ENCODE results near the gene TBL3.

TBL3 gene

DNA sequence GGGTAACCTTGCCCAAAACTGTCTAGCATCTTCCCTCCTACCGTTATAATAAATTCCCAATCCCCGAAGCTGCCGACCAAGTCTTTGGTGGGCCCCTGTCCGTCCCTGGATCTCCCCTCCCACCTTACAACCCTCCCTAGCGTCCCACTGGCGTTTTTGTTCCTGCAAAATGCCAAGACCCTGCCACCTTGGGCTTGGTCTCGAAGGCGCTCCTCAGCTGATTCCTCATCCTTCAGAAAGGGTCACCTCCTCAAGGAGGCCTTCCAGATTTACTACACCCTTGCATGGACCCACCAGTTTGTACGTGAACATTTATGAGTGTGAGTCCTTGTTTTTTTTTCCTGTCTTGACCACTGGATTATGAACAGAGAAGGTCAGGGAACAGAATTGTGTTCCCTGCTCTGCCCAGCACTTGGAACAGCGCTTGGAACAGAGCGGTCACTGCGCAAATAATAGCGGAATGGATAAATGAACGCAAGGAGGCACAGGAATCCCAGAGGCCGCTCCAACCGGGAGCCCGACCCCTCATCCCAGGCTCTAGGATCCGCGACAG, 11.2 kb downstream of the TBL3 start:
- DNase-seq (ENCODE audit: low read depth in 2 of 2) = no peak

DNA sequence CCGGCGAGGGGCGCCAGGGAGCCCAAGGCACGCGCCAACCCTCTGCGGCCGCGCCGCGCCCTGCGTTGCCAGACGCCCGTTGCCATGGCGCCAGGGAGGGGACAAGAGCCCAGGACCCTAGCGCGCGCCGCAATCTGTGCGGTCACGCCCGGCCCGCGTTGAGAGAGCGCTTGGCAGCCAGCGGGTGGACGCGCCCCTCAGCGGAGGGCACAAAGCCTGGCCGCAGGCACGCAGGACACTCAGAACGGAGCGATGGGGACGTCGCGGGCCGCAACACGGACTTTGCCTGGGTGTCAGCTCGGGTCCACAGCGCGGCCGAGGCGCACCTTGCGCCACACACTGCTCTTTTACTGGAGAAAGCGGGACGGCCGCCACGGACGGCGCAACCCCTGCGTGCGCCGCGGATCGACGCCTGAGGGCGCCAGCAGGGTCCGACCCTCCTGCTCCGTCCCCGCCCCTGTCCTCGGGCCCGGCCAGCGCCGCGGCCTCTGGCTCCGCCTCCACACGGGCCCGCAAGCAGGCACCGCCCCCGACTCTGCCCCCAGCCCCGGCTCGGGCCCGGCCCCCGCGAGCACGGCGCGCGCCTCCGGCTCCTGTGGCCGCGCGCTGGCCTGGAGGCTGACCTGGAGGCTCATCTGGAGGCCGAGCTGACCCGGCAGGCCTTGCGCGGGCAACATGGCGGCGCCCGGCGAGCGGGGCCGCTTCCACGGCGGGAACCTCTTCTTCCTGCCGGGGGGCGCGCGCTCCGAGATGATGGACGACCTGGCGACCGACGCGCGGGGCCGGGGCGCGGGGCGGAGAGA, 11.9 kb downstream of the TBL3 start, which contains the start of gene GFER:
GFER (plus strand) TSS at position 650 of the 803 bp plus-strand sequence; CDS start at position 676, 26 bp downstream.
- peak in 1 of 2 donors; percentile 58 for DNase-seq (ENCODE audit: low read depth in 2 of 2)

DNA sequence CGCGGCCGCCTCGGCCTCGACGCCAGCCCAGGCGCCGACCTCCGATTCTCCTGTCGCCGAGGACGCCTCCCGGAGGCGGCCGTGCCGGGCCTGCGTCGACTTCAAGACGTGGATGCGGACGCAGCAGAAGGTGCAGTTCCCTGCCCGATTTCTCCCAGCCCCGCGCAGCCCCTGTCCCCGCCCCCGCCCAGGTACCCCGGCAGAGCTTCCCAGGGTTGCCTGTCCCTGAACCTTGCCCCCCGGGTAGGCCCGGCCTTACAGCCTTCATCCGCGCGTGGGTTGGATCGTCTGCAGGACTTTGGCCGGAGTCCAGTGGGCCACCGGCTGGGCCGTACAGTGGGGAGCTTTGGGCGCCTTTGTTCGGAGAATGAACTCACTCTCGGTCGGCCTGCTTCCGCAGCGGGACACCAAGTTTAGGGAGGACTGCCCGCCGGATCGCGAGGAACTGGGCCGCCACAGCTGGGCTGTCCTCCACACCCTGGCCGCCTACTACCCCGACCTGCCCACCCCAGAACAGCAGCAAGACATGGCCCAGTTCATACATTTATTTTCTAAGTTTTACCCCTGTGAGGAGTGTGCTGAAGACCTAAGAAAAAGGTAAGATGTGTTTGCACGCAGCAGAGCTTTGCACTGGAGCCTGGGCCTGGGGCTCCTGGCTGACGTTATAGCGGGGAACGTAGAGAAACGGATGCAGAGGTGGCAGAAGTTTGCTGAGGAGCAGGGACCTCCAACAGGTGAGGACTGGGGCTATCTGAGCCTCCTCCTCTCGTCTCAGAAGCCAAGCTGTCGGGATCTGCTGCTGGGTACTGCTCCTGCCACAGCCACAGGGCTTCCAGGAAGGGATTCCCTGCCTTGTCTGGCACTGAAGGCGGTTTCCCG, 12.7 kb downstream of the TBL3 start:
- no peak for DNase-seq (ENCODE audit: low read depth in 2 of 2)

DNA sequence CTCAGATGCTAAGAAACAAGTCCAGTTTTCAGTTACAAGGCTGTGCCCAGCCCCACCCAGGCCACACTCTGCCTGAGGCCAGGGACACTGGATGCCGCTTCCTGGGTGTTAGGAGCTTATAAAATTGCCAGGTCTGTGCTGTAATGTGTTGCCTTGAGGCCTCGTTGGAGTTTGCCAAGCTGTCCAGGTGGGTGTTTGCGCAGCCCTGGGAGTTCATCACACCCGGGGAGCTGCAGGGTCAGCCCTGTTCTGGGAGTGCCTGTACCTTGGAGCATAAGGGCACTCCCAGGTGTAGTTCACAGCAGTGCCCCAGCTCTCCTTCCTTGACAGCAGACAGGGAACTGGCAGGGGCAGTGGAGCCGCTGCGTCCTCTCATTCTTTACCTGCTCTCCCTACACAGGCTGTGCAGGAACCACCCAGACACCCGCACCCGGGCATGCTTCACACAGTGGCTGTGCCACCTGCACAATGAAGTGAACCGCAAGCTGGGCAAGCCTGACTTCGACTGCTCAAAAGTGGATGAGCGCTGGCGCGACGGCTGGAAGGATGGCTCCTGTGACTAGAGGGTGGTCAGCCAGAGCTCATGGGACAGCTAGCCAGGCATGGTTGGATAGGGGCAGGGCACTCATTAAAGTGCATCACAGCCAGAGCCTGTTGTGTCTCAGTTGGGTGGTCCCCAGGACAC, 13.8 kb downstream of the TBL3 start:
- DNase-seq (ENCODE audit: low read depth in 2 of 2) = no peak

DNA sequence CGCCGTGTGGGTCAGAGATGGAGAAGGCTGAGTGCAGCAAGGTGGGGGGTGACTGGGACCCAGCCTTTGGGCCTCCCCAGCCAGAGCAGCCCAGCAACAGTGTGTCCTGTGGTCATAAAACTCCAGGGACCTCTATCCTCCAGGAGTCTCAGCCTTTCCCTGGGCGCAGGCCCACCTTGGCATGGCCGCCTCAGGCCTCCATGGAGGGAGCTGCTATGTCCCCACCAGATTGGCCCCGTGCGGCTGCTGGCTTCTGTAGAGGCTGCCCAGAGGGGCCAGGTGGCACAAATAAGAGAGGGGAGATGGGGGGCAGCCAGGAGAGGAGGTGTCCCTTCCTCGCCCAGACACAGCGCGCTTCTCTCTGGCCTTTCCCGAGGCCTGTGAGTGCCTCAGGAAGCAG, 15.3 kb downstream of the TBL3 start:
- no peak for DNase-seq (ENCODE audit: low read depth in 2 of 2)

DNA sequence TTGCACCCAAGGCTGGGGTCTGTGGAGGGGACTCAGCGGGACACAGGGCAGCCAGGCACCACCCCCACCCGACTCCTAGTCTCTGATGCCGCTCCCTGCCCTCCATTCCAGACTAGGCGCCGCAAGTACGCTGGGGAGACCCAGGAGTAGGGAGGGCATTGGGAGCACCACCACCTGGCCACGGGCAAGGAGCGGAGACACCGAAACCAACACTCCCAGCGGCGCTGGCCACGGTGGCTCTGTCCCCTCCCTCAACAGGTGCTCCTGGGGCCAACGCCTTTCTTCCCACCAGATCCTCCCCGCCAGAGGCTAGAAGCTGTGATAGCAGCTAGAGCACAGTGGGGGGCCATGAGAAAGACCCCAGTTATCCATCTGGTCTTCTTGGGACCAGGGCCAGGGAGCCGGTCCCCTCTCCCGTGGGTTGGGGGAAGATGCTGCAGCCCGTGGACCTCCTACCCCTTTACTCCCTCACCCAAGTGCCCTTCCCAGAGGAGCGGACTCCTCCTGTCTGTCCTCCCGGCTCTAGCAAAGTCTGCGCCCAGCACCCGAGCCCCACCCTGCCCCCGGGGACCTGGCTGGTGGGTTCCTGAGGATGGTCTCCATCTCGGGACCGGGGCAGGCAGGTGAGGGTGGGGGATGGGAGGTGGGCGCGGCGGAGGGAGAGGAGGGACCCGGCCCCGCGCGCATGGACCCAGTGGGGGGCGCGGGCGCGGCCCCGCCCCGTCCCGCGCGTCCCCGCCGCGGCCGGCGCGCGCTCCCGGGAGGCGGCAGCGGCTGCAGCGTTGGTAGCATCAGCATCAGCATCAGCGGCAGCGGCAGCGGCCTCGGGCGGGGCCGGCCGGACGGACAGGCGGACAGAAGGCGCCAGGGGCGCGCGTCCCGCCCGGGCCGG, 17.6 kb downstream of the TBL3 start, which contains the start of gene SYNGR3:
SYNGR3 (plus strand) TSS at position 762 of the 892 bp plus-strand sequence. CDS start 133 bp downstream, outside the sequence.
- DNase-seq (ENCODE audit: low read depth in 2 of 2) = no peak

DNA sequence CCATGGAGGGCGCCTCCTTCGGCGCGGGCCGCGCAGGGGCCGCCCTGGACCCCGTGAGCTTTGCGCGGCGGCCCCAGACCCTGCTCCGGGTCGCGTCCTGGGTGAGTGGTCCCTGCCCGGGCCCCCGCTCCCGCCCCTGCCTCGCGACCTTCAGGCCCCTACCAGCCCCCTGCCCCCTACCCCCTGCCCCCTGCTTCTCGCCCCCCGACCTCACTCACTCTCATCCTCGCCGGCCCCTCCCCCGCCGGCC, 18.2 kb downstream of the TBL3 start:
- DNase-seq (ENCODE audit: low read depth in 2 of 2) = no peak

DNA sequence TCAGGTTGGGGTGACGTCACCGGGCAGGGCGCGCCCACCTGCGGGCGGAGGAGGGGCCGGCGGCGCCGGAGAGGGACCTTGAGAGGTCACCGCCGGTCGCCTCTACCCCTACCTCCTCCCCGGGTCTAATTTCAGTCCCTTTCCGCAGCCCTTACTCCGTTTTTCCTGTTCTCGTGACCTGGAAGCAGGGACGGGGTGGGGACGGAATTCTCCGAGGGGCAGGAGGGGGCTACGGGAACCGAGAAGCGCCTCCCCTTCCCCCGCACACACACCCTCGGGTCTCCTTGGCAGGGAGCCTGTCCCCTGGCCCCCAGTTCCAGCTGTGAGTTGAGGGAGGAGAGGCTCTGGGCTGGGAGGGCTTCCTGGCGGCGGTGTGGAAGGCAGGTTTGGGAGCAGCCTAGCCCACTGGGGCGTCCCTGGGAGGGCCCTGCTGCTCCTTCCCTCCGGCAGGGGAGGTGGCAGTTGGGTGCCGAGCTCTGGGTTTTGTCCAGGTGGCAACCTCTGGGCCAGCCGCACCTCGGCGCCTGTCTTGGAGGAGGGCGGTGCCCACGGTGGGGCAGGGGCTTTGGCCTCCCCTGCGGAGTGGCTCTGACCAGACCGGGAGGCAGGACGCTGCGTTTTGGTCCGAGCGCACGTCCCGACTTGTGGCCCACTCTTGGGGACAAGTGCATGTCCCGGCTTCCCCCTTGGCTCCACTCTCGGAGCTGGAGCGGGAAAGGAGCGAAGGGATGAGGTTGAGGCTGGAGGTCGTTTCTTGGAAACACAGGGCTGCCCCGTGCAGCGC, 18.7 kb downstream of the TBL3 start:
- no peak for DNase-seq (ENCODE audit: low read depth in 2 of 2)

DNA sequence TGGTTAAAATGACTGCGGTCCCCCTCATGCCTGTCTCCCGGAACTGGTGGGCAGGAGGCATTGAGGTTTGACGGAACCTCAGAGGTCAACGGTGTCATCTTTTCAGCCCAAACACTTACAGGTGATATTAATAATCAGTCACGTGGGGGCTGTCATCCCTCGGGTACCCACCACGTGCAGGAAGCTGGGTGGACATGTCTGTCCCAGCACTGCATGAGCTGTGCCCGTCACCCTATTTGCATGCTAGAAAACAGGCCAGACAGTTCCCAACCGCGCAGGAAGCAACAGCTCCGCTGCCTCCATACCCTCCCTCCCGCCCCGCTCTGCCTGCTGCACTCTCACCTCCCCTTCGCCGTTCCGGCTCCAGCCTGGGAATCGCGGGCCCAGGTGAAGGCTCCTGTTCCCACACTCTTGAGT, 19.3 kb downstream of the TBL3 start:
- no peak for DNase-seq (ENCODE audit: low read depth in 2 of 2)

DNA sequence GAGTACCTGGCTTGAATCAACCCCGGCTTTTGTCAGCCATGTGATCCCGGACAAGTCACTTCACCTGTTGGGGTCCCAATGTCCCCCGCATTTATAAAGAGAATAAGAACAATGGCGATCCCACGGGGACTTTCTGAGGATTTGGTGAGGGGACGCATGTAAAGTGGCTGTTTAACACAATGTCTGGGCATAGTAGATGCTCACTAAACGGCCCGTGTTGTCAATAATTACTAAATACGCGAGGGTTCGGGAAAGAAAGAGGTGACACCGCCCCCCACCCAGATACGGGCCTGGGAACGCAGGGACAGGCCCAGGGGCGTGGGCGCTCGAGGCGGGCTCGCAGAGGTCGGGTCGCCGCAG, 19.7 kb downstream of the TBL3 start:
- DNase-seq (ENCODE audit: low read depth in 2 of 2) = no peak

DNA sequence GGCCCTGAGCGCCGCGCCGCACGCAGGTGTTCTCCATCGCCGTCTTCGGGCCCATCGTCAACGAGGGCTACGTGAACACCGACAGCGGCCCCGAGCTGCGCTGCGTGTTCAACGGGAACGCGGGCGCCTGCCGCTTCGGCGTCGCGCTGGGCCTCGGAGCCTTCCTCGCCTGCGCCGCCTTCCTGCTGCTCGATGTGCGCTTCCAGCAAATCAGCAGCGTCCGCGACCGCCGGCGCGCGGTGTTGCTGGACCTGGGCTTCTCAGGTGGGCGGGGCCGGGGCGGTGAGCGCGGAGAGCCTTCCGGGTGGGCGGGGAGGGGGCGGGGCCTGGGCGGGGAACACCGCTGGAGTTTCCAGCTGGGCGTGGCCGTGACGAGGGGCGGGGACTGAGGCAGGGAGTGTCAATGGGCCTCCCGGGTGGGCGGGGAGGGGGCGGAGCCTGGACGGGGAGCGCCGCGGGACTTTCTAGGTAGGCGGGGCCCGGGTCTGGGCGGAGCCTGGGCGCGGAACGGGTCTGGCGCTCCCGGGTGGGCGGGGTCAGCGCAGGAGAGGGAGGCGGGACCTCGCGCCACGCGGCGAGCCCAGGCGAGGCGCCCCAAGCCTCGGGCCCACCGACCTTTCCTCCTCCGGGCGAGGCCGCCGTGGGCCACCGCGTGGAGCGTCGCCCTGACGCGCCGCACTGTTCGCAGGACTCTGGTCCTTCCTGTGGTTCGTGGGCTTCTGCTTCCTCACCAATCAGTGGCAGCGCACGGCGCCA, 20.3 kb downstream of the TBL3 start:
- peak; percentile 95 to 97 for DNase-seq (ENCODE audit: low read depth in 2 of 2)

DNA sequence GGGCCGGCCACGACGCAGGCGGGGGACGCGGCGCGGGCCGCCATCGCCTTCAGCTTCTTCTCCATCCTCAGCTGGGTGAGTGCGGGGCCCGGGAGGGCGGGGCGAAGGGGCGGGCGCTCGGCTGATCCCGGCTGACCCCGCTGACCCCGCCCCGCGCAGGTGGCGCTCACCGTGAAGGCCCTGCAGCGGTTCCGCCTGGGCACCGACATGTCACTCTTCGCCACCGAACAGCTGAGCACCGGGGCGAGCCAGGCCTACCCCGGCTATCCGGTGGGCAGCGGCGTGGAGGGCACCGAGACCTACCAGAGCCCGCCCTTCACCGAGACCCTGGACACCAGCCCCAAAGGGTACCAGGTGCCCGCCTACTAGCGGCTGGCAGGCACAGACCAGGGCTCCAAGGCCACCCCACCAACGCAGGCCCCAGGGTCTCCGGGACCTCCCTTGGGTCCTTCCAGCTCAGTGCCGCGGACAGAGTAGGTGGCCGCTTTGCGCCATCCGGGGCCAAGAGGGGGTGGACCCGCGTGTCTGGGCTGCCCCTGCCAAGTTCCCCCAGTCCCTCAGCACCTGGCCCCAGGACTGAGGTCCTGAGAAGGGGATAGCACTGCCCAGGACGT, 21.0 kb downstream of the TBL3 start:
- DNase-seq (ENCODE audit: low read depth in 2 of 2) = no peak

DNA sequence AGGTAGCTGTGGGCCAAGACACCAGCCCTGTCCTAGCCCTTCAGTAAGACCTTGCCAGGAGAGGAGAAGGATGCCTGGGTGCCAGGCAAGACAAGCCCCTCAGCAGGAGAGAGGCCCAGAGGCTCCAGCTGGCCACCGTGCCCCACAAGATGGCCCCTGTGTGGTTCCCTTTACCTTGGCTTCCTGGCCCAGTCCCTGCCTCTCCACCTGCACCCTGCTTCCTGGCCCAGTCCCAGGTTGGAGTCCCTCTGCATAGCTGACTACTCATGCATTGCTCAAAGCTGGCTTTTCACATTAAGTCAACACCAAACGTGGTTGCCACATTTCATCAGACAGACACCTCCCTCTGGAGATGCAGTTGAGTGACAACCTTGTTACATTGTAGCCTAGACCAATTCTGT, 21.9 kb downstream of the TBL3 start:
- no peak for DNase-seq (ENCODE audit: low read depth in 2 of 2)

DNA sequence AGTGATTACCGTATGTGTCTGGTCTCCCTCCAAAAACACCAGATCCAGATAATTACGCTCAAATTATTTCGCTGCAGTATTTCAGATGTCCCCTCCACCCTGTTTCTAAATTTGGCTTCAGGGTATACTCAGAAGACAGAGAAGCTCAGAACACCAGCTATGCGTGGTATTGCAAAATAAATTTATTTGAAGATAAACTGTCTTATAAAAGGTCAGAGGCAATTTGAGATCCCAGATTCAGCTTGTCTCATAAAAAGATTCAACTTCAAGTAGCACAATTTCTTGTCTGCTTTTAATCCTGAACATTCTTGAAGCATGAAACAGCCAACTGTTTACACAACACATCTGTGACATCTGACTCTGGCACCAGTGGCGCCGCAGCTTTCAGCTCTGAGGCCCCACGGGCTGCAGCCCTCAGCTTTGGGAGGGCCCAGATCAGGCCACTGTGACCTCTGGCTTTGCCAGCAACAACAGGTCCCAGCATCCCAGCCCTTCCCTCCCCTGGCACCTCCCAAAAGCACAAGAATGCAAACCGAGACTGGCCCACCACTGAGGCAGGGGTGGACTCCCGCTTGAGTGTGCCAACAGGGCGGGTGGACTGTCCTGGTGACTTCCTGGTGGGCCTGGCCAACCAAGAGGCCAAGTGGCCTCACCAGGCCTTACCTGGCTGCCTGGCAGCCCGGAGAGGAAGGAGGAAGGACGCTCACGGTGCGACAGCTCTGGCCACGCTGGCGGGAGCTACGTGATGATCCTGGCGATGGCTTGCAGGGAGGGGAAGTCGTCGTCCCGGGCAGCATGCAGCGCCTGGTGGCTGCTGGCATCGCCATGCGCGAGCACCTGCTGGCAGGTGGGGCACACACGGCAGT, 25.9 kb downstream of the TBL3 start:
- no peak for DNase-seq (ENCODE audit: low read depth in 2 of 2)

DNA sequence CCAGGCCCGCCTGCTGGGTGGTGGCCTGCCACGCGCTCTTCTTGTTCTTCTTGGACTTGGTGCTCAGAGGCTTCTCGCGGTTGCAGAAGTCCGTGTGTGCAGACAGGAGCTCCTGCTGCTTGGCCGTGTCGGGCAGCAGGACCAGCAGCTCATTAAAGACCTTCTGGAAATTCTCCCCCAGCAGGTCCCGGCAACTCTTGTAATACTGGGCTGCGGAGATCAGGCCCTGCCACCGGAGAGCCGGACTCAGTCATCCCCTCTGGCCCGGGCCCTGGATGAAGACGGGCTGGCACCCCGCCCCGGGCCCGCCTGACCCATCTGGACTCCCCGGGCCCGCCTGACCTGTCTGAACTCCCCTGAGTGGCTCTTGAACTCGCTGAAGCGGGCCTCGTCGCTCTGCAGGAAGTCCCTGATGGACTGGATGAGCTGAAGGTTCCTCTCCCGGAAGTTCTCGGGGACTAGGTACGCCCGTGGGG, 26.5 kb downstream of the TBL3 start:
- DNase-seq (ENCODE audit: low read depth in 2 of 2) = no peak

DNA sequence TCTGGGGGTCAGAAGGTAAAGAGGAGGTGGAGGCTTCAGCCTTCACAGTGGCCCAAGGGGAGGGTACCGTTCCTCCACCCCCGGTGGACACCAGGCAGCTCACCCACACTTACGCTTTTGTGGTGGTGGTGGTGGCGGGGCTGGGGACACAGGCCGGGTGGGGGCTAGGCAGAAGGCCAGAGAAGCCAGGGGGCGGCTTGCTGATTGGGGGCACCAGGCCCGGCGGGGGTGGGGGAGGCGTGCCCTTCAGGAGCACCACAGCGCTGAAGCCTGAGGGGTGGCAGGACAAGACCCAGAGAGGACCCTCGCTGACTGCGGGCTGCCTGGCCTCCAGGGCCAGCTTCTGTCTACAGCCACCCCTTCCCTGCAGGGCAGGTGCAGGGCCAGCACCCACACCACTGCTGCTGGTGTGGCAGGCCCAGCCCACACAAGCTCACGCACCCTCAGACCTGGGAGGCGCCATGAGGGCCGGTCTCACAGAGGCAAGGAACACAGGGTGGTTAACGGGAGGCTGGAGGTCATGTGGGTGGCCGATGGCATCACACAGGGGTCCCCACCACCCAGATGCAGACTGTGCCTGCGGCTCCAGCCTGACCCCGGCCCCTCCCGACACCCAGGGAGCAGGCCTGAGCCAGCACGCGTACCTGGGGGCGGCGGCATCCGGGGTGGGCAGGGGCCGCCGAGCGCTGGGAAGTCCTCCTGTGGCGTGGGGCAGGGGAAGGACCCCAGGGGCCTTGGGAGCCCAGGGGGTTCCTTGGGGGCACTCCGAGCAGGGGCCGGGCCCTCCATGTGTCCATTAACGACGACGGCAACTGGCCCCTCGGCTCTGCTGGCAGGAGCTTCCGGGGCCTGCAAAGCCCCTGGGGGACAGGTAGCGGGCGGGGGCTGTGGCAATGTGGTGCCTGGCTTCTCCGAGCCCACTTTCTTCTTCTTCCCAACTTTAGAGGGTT, 27.3 kb downstream of the TBL3 start:
- DNase-seq (ENCODE audit: low read depth in 2 of 2) = no peak

Measured in stimulated activated CD8-positive, alpha-beta memory T cell treated with anti-CD3 and anti-CD28 coated beads, Interleukin-15, amount 100 ng/mL, for 4 hours (primary cell).